Keratinocyte (primary cell): Measurements from ENCODE around the gene FHL1. TPM values are rescaled to one million over a fixed set of nuclear protein-coding genes. Genes with fewer than 3 reads are reported as not detected.

Experiments used
- DNase-seq: peaks from one replicate; pipeline ENCODE4 v3.0.0-alpha.2; 2011; ENCODE audit warnings: low read depth, missing footprints, low spot score
- FAIRE-seq: peaks from 2 replicates; lab custom pipeline; 2011; peaks lifted over from hg19 to GRCh38; lab: Jason Lieb, UNC
- H2AFZ ChIP-seq: 2 replicates; pipeline ENCODE4 v1.6.0; 2012; ENCODE audit warnings: low read length, control low read depth, inconsistent platforms; ENCODE audit not compliant: control insufficient read depth
- H3K27ac ChIP-seq: 2 replicates; pipeline ENCODE4 v1.5.1; 2011; ENCODE audit warnings: low read length; ENCODE audit not compliant: control insufficient read depth, insufficient read depth
- H3K27me3 ChIP-seq: 3 replicates; pipeline ENCODE4 v1.6.0; 2011; ENCODE audit warnings: low read length; ENCODE audit not compliant: control insufficient read depth, insufficient read depth; ENCODE audit errors: extremely low read depth
- H3K36me3 ChIP-seq, 2 experiments: 2 replicates in 1 of 2; 3 replicates in 1 of 2; pipeline ENCODE4 v1.5.1; 2011; ENCODE audit warnings: low read length in 2 of 2, mild to moderate bottlenecking in 1 of 2; ENCODE audit not compliant: control insufficient read depth in 2 of 2, insufficient read depth in 2 of 2; ENCODE audit errors: extremely low read depth in 1 of 2
- H3K4me1 ChIP-seq: 3 replicates; pipeline ENCODE4 v1.5.1; 2011; ENCODE audit warnings: low read length; ENCODE audit not compliant: control insufficient read depth, insufficient read depth; ENCODE audit errors: extremely low read depth
- H3K4me2 ChIP-seq: 3 replicates; pipeline ENCODE4 v1.6.0; 2011; ENCODE audit warnings: low read depth, low read length; ENCODE audit not compliant: control insufficient read depth, insufficient read depth; ENCODE audit errors: extremely low read depth
- H3K4me3 ChIP-seq, 3 experiments: fragments of 200-600 bp in 1 of 3; sonication (generic) in 1 of 3; 2 replicates in 2 of 3; 3 replicates in 1 of 3; pipeline ENCODE4 v1.5.1; 2011 to 2016; ENCODE audit warnings: low read length in 3 of 3, mild to moderate bottlenecking in 3 of 3, control low read depth in 2 of 3, inconsistent platforms in 1 of 3, low read depth in 1 of 3, mixed read lengths in 1 of 3, mixed run types in 1 of 3, moderate library complexity in 1 of 3; ENCODE audit not compliant: control insufficient read depth in 2 of 3, insufficient read depth in 2 of 3; ENCODE audit errors: extremely low read depth in 1 of 3
- H3K79me2 ChIP-seq: 2 replicates; pipeline ENCODE4 v1.6.0; 2012; ENCODE audit warnings: low read length; ENCODE audit not compliant: control insufficient read depth, insufficient read depth
- H3K9ac ChIP-seq: 3 replicates; pipeline ENCODE4 v1.6.0; 2011; ENCODE audit warnings: low read length; ENCODE audit not compliant: control insufficient read depth, insufficient read depth; ENCODE audit errors: extremely low read depth
- H3K9me1 ChIP-seq: 3 replicates; pipeline ENCODE4 v1.6.0; 2011; ENCODE audit warnings: low read length; ENCODE audit not compliant: control insufficient read depth, insufficient read depth; ENCODE audit errors: extremely low read depth
- H3K9me3 ChIP-seq: 2 replicates; pipeline ENCODE4 v1.5.1; 2012; ENCODE audit warnings: low read depth, low read length; ENCODE audit not compliant: control insufficient read depth
- H4K20me1 ChIP-seq: 3 replicates; pipeline ENCODE4 v1.6.0; 2011; ENCODE audit warnings: low read length; ENCODE audit not compliant: control insufficient read depth, insufficient read depth; ENCODE audit errors: extremely low read depth
- EZH2 ChIP-seq: IDR thresholded peaks from one replicate; pipeline ENCODE4 v1.6.1; 2012; ENCODE audit warnings: inconsistent platforms, mild to moderate bottlenecking, low read length, moderate library complexity
- dilution Hi-C: fragments of 300-500 bp; cut with MboI; formaldehyde crosslinking; loops from one replicate; pipeline ENCODE4 v1.7.0; 2020; ENCODE audit warnings: low sequenced_read_pairs; ENCODE audit not compliant: extremely low pct_ligation_motif_present
- polyA plus RNA-seq, 5 experiments: library from polyadenylated mRNA; depleted of rRNA in 3 of 5; stranded (reverse) in 3 of 5; stranded (forward) in 1 of 5; unstranded in 1 of 5; fragments of >200 nt; gene quantifications; 1 replicate in 1 of 5; 2 replicates in 3 of 5; 3 replicates in 1 of 5; pipeline versions ENCODE4 v1.2.1 to v1.2.3, GENCODE V29; 2011 to 2012; ENCODE audit warnings: missing spikeins in 2 of 5, low read depth in 1 of 5, low replicate concordance in 1 of 5
- TF ChIP-seq, protein P1 (sequence below), 3 experiments: IDR thresholded peaks in 1 of 3; conservative IDR thresholded peaks in 1 of 3; optimal IDR thresholded peaks in 1 of 3; 2 replicates in 2 of 3; 3 replicates in 1 of 3; pipeline versions ENCODE3 to v1.5.1; 2011; ENCODE audit warnings: low read length in 3 of 3, mild to moderate bottlenecking in 3 of 3, moderate library complexity in 2 of 3, control low read depth in 1 of 3, inconsistent platforms in 1 of 3; ENCODE audit not compliant: insufficient read depth in 2 of 3; ENCODE audit errors: extremely low read depth in 1 of 3

Gene FHL1
- polyA plus RNA-seq, 1 donor (not counting 4 experiments of a cell fraction or from before 2014, with no cell fraction given): 203 TPM

DNA sequence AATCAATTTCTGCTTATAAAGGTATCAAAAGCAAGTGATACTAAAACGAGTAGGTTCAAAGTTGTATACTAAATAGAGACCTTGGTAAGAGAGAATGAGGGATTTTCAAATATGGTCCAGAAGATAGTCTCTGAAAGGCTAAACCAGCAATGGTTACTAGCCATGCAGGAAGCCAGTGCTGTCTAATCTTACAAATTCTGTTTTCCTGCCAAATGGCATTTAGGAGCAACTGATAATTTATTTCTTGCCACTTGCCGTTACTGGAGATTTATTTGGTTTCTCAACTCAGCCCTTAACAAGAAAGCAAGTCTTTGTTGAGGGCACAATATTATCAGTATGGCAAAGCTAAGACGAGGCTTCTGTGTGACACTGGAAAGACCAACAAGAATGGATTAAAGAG, 56.6 kb downstream of the FHL1 start:
- peaks cover 0 to 1% of the 10 kb centered on the region in 2 experiments for H3K36me3 ChIP-seq
- no peak overlapping the region for H3K27ac ChIP-seq
- H4K20me1 ChIP-seq: no peaks in the 10 kb centered on the region
- H3K4me1 ChIP-seq: peaks cover 4% of the 10 kb centered on the region
- H3K79me2 ChIP-seq: peaks cover 3% of the 10 kb centered on the region
- no peaks in the 10 kb centered on the region for H3K27me3 ChIP-seq
- no peak overlapping the region for H3K4me2 ChIP-seq
- no peak overlapping the region for H3K9ac ChIP-seq
- no peaks in the 10 kb centered on the region for H3K9me3 ChIP-seq
- H3K4me3 ChIP-seq: no peak overlapping the region
- FAIRE-seq (no peak), DNase-seq (no peak)
- no peaks in the 10 kb centered on the region for H3K9me1 ChIP-seq
- dilution Hi-C loops: no loop called here
- TF ChIP-seq, protein P1, sequence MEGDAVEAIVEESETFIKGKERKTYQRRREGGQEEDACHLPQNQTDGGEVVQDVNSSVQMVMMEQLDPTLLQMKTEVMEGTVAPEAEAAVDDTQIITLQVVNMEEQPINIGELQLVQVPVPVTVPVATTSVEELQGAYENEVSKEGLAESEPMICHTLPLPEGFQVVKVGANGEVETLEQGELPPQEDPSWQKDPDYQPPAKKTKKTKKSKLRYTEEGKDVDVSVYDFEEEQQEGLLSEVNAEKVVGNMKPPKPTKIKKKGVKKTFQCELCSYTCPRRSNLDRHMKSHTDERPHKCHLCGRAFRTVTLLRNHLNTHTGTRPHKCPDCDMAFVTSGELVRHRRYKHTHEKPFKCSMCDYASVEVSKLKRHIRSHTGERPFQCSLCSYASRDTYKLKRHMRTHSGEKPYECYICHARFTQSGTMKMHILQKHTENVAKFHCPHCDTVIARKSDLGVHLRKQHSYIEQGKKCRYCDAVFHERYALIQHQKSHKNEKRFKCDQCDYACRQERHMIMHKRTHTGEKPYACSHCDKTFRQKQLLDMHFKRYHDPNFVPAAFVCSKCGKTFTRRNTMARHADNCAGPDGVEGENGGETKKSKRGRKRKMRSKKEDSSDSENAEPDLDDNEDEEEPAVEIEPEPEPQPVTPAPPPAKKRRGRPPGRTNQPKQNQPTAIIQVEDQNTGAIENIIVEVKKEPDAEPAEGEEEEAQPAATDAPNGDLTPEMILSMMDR (optimal IDR thresholded peaks at IDR 0.05 in 1 of 3, IDR thresholded peaks at IDR 0.05 in 1 of 3, conservative IDR thresholded peaks at IDR 0.05 in 1 of 3; ENCODE audit: extremely low read depth in 1 of 3, insufficient read depth in 2 of 3, low read length in 3 of 3): no peak
- no peak for TF ChIP-seq EZH2
- H2AFZ ChIP-seq: no peak overlapping the region

DNA sequence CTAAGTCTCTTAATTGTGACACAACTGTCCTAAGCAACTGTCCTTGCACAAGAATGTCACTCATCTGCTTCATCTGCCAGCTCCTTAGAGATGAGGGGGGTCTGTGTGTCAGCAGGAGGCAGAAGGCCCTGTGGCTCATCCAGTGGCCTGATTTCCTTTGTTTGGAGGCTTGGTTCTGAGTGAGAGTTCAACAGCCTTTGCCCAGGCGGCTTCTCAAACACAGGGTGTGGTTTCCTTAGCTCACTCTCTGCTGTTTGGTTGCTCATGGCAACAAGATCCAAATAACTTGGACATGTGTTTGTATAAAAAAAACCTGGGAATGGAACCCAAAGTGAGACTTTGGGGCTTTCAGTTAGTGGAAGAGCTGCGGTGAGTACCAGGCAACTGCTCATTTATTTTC, 57.2 kb downstream of the FHL1 start:
- TF ChIP-seq EZH2: no peak
- no peak overlapping the region for H3K4me2 ChIP-seq
- H3K4me1 ChIP-seq: peaks cover 4% of the 10 kb centered on the region
- dilution Hi-C loops: no loop called here
- H3K36me3 ChIP-seq: peaks cover 0 to 3% of the 10 kb centered on the region in 2 experiments
- peaks cover 3% of the 10 kb centered on the region for H3K79me2 ChIP-seq
- DNase-seq (no peak), FAIRE-seq (peak; percentile 39)
- H3K9ac ChIP-seq: no peak overlapping the region
- no peaks in the 10 kb centered on the region for H3K27me3 ChIP-seq
- H3K27ac ChIP-seq: no peak overlapping the region
- H2AFZ ChIP-seq: no peak overlapping the region
- H3K9me1 ChIP-seq: no peaks in the 10 kb centered on the region
- H3K9me3 ChIP-seq: no peaks in the 10 kb centered on the region
- no peak overlapping the region for H3K4me3 ChIP-seq
- H4K20me1 ChIP-seq: no peaks in the 10 kb centered on the region

DNA sequence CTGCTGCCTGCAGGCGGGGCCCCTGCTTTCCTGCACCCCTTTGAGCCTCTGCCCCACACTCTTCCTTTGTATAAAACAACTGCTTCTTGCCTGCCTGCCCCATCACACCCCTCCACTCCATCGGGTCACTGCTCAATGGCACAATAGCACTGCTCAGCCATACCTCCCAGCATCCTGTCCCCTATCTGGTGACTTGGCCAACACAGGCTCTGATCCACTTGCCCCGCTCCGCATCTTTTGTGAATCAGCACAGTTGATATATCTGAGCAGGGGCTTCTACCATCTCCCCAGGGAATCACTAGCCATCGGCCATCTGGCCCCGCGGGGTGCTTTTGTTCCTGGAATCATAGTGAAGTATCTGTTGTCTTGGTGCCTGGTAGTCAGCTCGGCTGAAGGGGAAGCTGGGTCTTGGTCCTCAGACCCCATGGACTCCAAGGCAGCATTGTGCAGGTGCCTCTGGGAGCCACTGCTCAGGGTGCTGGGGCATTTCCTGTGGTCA, 58.6 kb downstream of the FHL1 start:
- TF ChIP-seq, protein P1 (optimal IDR thresholded peaks at IDR 0.05 in 1 of 3, IDR thresholded peaks at IDR 0.05 in 1 of 3, conservative IDR thresholded peaks at IDR 0.05 in 1 of 3; ENCODE audit: extremely low read depth in 1 of 3, insufficient read depth in 2 of 3, low read length in 3 of 3): no peak
- TF ChIP-seq EZH2: no peak
- H3K79me2 ChIP-seq: peaks cover 3% of the 10 kb centered on the region
- H3K9ac ChIP-seq: no peak overlapping the region
- H3K4me2 ChIP-seq: no peak overlapping the region
- no peak overlapping the region for H2AFZ ChIP-seq
- dilution Hi-C loops: no loop called here
- no peaks in the 10 kb centered on the region for H4K20me1 ChIP-seq
- H3K4me3 ChIP-seq: no peak overlapping the region
- no peak for FAIRE-seq
- H3K27me3 ChIP-seq: no peaks in the 10 kb centered on the region
- no peaks in the 10 kb centered on the region for H3K9me3 ChIP-seq
- peaks cover 4% of the 10 kb centered on the region for H3K4me1 ChIP-seq
- H3K36me3 ChIP-seq: peaks cover 0 to 3% of the 10 kb centered on the region in 2 experiments
- no peak overlapping the region for H3K27ac ChIP-seq
- no peaks in the 10 kb centered on the region for H3K9me1 ChIP-seq
- no peak for DNase-seq
